ENCODE data around the gene CPNE6.

The CPNE6 gene

DNA sequence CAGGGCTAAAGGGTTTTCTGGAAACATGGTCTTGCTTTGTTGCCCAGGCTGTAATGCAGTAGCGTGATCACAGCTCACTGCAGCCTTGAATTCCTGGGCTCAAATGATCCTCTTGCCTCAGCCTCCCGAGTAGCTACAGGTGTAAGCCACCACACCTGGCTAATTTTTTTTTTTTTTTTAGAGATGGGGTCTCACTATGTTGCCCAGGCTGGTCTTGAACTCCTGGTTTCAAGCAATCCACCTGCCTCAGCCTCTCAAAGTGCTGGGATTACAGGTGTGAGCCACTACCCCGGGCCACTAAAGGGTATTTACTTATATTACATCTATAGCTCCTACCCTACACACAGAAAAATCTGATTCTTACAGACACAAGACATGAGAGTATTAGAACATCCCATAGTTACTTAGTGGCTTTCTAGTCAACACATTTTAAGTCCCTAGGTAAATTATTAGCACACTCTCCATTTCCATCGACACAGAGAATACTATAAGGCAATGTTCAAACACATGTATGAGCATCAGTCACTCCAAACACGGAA is 37.0 kb downstream of the CPNE6 start:
- DNase-seq: no peak

DNA sequence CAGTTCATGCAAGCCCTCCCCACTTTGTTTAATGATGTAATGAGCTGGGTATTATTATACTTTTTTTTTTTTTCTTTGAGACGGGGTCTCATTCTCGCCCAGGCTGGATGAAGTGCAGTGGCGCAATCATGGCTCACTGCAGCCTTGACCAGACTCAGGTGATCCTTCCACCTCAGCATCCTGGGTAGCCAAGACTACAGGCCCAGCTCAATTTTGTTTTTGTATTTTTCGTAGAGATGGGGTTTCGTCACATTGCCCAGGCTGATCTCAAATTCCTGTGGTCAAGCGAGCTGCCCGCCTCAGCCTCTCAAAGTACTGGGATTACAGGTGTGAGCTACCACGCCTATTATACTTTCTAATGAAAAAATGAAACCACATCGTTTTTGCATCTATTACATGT is 38.7 kb downstream of the CPNE6 start:
- DNase-seq: no peak

DNA sequence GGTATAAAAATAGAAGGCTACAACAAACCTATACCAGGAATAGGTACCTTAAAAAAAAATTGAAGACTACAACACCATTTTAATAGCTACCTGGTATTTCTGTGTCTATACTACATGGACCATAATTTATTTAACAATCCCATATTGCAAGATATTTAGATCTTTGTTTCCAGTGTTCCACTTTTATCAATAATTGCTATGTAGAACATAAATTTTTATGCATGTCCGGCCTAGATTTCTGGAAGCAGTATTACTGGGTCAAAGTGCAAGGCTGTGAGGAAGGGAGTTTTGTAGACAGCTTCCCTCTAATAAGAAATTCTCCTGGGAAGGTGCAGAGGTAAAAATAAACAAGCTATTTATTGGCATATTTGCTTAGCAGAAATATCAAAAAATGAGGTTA is 39.2 kb downstream of the CPNE6 start:
- no peak for DNase-seq

DNA sequence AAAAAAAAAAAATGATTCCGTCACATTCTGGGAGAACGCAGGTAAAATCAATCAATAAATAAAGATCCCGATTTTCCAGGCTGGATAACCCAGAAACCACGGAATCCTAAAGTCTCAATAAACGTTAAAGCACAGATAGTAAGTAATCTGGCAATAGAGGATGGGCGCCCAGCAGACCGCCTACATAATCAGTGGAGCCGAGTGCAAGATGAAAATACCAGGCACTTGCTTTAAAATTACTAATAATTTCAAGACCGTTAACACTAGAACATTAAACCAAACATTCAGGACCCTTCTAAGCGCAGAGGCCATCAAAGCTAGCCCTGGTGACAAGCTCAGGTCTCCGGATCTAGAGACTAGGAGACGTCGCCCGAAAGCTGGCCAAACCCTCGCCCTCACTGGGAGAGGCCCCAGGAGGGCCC is 42.0 kb downstream of the CPNE6 start:
- no peak for DNase-seq

DNA sequence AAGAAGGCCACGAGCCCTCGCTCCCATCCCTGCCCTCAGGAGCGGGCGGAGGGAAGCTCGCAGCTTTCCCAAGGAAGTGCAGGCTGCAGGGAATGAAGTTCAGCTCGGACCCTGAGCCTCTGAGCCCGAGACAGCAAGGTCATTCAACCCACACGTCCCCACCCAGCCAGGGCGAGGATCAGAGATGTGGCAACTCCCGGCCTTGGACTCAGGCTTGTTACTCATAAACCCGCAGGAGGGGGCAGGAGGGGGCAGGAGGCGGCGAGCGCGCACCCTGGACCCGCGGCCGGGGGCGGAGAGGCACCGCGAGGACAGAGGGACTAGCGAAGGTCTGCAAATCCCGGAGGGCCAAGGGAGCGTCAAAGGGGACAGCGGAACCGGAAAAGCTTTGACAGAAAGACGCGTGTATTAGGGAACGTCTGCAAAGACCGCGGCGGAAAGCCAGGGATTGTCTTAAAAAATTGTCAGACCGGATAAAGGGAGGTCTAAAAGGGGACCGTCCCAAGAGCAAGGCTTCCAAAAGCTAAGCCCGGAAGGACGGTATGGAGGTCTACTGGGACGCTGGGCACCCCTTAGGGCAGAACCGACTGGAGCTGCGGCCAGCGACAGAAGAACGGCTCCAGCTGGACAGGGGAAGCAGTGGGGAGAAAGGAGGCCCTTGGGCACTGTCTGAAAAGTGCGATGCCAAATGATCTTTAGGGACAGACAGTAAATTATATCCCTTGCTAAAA is 42.6 kb downstream of the CPNE6 start:
- peak; percentile 86 for DNase-seq

DNA sequence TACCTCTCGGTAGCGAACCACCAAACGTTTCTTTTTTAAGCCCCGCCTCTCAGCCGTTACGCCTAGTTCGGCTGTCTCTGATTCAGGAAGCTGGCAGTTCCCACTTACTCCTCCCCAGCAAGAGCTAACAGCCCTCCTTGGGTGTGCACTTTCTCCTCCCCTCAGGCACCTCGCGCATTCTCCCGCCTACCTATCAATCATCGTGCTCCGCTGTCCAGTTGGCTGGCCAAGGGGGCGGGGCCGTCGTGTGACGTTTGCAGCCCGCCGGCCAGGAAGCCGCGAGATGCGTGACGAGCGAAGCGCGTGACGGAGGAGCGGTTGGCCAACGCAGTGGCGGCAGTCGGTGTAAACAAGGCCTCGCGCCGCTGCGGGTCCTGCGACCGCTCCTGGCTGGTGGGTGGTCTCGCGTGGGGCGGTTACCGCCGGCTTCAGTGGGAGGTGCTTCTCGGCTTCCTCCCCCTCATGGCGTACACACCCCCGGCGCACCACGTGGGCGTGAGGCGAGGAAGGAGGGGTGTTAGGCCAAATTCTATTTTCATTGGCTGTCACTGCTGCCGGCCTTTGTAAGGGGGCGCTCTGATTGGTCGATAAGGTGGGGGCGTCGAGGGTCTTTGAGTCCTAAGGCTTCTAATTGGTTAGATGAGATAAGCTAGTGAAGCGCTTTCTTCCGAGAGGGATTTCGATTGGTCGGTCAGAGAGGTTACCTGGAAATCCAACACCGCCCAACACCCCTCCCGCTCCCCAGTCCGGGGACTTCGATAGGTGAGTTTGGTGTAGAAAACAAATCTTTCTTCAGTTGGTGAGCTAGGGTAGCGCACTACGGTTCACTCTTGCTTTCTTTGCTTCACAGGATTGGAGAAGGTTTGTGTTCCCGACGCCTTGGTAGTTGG is 43.4 kb downstream of the CPNE6 start, which contains the start of the genes DCAF11 and NRL:
Gene DCAF11 (plus strand): TSS at position 246 of the 890 bp plus-strand sequence. CDS start 818 bp downstream, outside the sequence.
Gene NRL (minus strand): TSS at position 418 of the 890 bp plus-strand sequence. CDS start 32,101 bp downstream, outside the sequence.
- DNase-seq: peak; percentile 100

DNA sequence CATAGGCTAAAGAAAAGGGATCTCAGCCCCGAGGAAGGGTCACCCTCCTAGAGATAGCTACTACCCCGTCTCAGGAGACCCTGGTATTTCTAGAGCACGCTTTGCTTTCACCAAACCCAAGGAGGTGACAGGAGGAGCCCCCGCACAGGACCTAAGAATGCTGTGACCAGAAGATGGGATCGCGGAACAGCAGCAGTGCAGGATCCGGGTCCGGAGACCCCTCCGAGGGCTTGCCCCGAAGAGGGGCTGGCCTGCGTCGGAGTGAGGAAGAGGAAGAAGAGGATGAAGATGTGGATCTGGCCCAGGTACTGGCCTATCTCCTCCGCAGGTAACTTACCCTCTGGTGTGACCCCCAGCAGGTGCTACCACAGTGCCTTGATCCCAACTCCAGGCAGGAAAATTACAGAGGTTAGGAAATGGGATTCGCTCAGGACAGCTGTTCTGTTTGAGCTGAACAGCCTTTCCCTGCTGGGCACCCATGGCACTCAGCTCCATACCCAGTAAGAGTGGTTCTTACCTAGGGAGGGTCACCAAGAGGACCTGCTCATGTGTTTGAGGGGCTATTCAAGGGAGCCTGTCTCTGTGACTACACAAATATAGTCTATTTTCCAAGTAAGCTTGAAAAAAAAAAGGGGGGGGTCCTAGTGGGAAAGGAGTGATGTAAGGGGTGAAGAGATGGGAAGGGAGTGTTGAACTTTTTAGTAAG is 44.2 kb downstream of the CPNE6 start:
- DNase-seq: no peak

DNA sequence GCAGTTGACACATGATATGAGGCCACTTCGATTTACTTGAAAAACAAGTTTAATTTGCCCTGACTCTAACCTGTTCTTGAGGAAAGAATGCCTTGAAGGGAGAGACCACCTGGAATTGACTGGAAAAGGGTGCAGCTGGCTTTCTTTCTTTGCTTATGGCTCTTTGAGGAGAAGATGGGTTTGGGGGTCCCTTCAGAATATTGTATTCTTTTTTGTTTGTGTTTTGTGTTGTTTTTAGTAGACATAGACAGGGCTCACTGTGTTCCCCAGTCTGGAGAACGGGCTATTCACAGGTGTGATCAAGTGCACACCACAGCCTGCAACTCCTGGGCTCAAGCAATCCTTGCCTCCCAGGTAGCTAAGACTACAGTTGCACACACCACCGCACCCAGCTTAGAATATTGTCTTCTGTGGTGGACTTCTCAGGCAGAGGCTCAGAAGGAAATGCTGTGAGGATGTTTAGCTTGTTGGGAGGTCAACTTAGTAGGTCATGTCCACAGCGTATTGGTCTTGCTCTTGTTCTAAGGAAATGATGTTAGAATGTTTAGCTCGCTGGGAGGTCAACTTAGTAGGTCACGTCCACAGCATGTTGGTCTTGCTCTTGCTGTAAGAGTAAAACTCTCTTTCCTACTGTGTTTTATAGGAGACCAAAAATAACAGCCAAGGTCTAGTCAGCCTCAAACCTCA is 44.9 kb downstream of the CPNE6 start:
- no peak for DNase-seq

DNA sequence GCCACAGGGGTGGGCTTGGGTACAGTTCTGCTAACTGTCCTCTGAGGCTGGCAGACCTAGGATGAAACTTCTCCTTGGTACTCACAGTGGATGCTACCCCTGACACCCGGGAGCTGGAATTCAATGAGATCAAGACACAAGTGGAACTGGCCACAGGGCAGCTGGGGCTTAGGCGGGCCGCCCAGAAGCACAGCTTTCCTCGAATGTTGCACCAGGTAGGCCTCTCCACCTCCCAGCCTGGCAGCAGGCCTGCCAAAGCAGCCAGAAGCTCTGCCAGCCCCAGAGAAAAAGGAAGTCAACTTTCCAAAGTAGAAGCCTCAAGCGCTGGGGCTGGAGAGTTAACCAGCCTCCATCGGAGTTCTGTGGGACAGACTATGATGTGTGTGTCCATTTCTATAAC is 45.8 kb downstream of the CPNE6 start:
- DNase-seq: no peak

DNA sequence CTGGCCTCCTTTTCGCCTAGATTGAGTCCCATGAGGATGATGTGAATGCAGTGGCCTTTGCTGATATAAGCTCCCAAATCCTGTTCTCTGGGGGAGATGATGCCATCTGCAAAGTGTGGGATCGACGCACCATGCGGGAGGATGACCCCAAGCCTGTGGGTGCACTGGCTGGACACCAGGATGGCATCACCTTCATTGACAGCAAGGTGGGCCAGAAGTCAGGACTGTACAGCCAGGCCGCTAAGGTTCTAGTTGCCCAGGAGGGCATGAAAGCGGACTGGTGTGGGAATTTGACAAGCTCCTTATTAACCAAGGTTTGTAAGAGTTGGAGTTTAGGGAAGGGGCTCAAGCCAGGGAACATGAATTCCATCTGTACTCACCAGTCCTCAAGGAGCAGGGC is 48.3 kb downstream of the CPNE6 start:
- no peak for DNase-seq

DNA sequence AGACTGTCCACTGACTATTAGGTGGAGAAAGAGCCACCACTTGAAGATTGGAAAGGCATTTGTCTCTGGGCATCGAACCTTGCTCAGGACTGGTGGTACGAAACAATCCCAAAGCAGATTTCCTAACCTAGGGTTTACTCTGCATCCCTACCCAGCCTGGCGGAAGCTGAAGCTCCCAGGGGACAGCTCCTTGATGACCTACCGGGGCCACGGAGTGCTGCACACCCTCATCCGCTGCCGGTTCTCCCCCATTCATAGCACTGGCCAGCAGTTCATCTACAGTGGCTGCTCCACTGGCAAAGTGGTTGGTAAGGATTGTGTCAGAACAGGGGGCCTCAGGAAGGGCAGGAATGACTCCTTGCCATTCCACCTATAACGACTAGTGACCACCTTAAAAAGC is 49.8 kb downstream of the CPNE6 start:
- no peak for DNase-seq

DNA sequence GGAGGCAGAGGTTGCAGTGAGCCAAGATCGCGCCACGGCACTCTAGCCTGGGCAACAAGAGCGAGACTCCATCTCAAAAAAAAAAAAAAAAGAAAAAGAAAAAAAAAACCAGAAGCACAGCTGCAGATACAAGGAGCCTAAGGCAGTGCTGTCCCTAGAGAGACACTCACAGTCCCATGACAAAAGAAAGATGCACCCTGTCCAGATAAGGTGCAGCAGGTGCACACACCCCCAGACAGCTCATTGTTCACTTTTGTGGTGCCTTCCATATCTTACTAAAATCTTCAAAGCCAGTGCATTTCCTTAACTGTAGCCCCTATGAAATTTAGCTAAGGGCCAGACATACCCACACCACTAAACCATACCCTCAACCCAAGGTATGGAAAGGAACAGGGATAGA is 51.1 kb downstream of the CPNE6 start:
- DNase-seq: no peak

DNA sequence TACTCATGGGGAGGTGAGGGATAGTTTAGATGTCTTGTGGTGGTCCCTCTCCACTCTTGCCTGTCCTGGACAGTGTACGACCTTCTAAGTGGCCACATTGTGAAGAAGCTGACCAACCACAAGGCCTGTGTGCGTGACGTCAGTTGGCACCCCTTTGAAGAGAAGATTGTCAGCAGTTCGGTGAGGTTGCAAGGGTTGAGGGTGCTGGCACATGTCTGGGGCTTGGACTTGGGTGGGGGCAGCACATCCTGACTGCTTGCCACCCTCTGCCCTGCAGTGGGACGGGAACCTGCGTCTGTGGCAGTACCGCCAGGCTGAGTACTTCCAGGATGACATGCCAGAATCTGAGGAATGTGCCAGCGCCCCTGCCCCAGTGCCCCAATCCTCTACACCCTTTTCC is 51.5 kb downstream of the CPNE6 start:
- no peak for DNase-seq

DNA sequence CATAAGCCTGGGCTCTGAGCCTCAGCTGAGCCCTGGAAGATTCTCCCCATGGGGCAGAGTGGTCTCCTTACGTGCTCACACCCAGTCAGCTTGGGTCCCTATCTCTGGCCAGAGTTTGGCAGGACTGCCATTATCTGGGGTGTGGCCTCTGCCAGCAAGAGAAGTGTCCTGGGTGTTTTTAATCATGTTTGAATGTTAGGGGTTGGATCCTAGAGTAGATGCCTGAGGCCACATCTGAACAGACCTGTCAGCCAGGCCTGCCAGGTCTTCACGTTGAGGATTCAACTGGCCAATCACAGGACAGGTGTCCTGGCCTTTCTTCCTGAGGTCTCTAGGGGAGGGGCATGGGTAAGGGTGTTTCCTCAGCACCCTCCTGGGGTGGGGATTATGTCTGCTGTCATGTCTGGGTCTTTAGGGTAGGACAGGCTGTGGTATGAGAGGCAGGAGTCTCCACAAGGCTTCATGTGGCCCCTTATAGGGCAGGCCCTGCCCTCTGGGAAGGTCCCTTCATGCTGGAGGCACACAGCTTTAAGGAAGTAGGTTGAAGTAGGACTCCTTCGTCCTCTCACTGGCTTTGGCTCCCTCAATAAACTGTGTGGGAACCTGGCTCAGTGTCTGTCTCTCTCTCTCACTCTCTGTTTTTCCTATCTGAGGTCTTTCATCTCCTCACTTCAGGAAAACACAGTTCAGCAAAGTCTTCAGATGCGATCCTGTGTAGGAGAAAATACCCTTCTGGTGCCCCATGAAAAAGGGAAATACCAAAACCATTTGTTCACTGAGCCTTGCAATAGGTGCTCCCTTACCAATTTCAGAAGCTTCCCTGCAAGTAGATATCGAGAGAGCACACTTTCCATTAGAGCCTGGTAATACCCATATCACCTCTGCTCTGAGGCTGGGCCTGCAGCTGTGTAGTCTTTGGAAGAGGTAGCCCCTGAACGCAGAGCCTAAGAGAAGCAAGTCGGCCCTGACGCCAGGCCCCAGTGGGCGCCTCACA is 52.4 kb downstream of the CPNE6 start:
- DNase-seq: no peak

DNA sequence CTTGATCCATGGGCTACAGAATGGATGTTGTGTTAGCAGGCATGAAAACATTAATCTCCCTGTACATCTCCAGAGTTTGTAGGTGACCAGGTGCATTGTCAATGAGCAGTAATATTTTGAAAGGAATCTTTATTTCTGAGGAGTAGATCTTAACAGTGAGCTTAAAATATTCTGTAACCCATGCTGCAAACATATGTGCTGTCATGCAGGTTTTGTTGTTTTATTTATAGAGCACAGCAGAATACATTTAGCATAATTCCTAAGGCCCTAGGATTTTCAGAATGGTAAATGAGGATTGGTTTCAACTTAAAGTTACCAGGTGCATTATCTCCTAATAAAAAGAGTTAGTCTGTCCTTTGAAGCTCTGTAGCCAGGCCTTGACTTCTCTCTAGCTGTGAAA is 55.6 kb downstream of the CPNE6 start:
- DNase-seq: no peak

DNA sequence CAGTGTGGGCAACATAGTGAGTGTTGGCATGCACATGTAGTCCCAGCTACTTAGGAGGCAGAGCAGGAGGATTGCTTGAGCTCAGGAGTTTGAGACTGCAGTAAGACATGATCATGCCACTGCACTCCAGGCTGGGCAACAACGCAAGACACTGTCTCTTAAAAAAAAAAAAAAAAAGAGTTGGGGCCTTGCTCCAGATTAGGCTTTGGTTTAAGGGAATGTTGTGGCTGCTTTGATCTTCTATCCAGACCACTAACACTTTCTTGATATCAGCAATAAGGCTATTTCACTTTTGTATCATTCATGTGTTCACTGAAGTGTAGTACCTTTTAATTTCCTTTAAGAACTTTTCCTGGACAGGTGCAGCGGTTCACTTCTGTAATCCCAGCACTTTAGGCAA is 56.3 kb downstream of the CPNE6 start:
- no peak for DNase-seq
